Stomach smooth muscle (tissue), 2 donors: ENCODE measurements around the gene CELF2.

Experiments
- H3K27ac ChIP-seq: one replicate; pipeline ENCODE4 v1.7.0; 2013; ENCODE audit warnings: mild to moderate bottlenecking, low read length, inconsistent platforms
- H3K27me3 ChIP-seq, 2 donors: one replicate each; pipeline ENCODE4 v1.7.0; 2013; ENCODE audit warnings: low read length in 2 of 2; ENCODE audit not compliant: insufficient read depth in 2 of 2, control insufficient read depth in 1 of 2
- H3K36me3 ChIP-seq, 2 donors: one replicate each; pipeline ENCODE4 v1.7.0; 2013; ENCODE audit warnings: low read length in 2 of 2; ENCODE audit not compliant: control insufficient read depth in 2 of 2, insufficient read depth in 2 of 2
- H3K4me1 ChIP-seq: one replicate; pipeline ENCODE4 v1.7.0; 2013; ENCODE audit warnings: low read length; ENCODE audit not compliant: control insufficient read depth, insufficient read depth
- H3K4me3 ChIP-seq, 2 donors: one replicate each; pipeline ENCODE4 v1.7.0; 2013; ENCODE audit warnings: low read length in 2 of 2
- H3K9ac ChIP-seq, 2 donors: one replicate each; pipeline ENCODE4 v1.7.0; 2013; ENCODE audit warnings: low read length in 2 of 2, mild to moderate bottlenecking in 1 of 2
- H3K9me3 ChIP-seq, 2 donors: one replicate each; pipeline ENCODE4 v1.7.0; 2013; ENCODE audit warnings: low read length in 2 of 2; ENCODE audit not compliant: control insufficient read depth in 2 of 2
- donor health status: healthy.
- donor health status: Pancreatic carcinoma.

The CELF2 gene

DNA sequence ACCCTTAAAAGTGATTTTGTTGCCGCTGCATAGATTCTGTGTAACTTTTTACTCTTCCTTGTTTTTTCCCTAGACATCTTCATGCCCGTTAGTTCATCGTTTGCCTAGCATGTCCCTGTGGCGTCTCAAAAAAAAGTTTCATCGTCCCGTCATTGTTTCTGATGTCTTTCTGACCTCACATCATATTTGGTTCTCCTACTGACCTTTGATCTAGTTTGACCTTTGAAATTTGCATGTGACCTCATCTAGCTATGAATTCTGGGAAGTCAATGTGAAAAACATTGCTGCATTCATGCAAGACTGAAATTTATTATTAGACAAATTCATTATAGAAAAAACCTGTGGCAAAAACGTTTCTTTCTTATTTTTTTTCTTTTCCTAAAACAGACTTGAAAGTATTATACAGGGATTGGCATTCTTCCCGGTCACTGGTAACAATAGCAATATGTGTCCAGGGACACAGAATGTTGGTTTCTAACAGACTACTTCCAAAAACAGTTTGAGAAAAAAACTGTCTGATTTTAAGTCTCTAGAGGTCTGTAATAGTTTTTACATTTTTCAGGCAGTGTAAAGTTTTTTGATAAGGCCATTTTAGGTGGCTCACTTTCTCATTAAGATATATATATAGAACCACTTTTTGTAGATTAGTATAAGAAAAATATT, 312.8 kb downstream of the CELF2 start:
- Histone ChIP-seq H3K4me3 (no peak overlapping the region), H3K4me1 (no peaks in the 10 kb centered on the region), H3K27me3 (no peaks in the 10 kb centered on the region), H3K36me3 (peaks cover 24 to 30% of the 10 kb centered on the region in 2 donors), H3K9me3 (no peaks in the 10 kb centered on the region), H3K27ac (no peak overlapping the region), H3K9ac (no peak overlapping the region)

DNA sequence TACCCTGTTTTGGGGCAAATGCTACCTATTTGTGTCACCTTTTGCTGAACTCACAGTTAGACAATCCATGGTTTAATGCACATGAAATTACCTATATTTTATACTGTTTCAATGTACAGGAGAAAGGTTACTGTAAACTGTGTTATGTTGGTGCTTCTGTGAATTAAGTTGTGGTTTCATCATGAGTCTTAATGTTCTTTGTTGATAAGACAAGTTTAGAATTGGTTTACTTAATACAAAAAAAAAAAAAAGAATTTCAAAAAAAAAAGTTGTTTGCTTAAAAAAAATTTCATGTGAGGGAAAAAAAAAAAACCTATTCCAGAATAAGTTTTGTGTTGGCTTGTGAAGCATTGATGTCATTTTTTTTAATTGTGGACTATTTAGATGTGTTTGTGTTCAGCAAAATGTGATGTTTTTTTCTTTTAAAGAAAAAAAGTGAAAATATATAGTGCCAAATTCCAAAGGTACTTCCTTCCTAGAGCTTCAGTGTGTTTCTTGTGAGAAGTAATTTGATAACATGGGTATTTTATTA, 313.4 kb downstream of the CELF2 start:
- peaks cover 22 to 24% of the 10 kb centered on the region in 2 donors for H3K36me3 ChIP-seq
- H3K9me3 ChIP-seq, result no peaks in the 10 kb centered on the region
- H3K27me3 ChIP-seq, result no peaks in the 10 kb centered on the region
- no peaks in the 10 kb centered on the region for H3K4me1 ChIP-seq
- H3K4me3 ChIP-seq, result no peak overlapping the region
- no peak overlapping the region for H3K9ac ChIP-seq
- H3K27ac ChIP-seq, result no peak overlapping the region

DNA sequence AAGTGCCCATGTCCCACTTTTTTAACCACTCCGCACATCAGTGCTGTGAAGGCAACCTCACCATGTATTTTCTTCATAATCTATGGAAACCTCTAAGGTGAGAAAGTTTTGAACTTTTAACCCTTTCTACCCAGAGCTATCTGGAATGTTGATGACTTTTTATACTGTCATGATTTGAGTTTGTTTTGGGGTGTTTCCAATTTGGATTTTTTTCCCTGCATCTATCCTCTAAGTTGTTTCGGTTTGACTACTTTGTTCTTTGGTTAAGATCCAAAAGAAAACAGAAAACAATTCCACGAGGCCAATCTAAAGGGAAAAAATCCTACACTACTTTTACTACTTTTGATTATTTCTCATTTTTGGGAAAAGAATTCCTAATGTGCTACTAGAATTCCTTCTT, 314.1 kb downstream of the CELF2 start:
- Histone ChIP-seq H3K9ac (no peak overlapping the region), H3K27ac (no peak overlapping the region), H3K36me3 (peaks cover 15 to 18% of the 10 kb centered on the region in 2 donors)

DNA sequence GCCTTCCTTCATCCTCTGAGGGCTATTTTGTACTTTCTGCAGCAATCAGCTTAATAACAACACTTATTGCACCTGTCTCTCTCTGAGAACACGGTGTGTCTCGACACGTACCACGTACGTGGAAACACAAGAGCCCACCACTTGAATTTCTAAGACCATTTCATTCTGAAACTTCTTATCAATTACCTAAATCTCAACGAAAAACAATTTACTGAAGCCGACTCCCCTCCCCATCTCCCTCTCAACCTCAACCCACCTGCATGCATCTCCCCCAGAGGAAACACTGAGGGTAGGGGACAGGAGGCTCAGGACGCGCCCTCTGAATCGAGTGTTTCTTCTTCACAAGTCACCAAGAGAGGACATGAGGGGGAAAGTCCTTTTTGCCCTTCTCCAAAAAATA, 315.2 kb downstream of the CELF2 start:
- Histone ChIP-seq H3K36me3 (peaks cover 12 to 13% of the 10 kb centered on the region in 2 donors), H3K9me3 (no peaks in the 10 kb centered on the region), H3K4me3 (no peak overlapping the region), H3K4me1 (no peaks in the 10 kb centered on the region), H3K27me3 (no peaks in the 10 kb centered on the region), H3K27ac (no peak overlapping the region), H3K9ac (no peak overlapping the region)

More for the DNA sequence above, 314.1 kb downstream of the CELF2 start:
- Histone ChIP-seq H3K4me3 (no peak overlapping the region), H3K27me3 (no peaks in the 10 kb centered on the region), H3K9me3 (no peaks in the 10 kb centered on the region), H3K4me1 (no peaks in the 10 kb centered on the region)

DNA sequence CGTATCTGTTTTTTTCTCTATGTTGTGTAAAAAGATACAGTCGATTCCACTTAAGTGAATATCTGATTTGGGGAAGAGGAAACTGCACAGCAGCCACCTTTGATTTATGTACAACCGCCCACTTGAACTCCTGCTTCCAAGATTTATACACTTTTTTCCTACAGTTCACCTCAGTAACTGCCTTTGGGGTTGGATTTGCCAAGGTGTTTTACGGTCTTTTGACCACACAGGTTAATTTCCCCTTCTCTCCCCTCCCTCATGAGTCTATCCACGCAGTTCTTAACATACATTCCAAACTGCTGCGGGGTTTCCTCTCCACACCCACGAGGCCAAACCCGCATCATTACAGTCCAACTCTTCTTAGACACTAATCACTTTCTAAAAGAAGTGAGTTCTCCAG, 316.8 kb downstream of the CELF2 start:
- H3K27ac ChIP-seq, result no peak overlapping the region
- H3K36me3 ChIP-seq, result peaks cover 7 to 12% of the 10 kb centered on the region in 2 donors
- no peaks in the 10 kb centered on the region for H3K4me1 ChIP-seq
- H3K27me3 ChIP-seq, result no peaks in the 10 kb centered on the region
- H3K9ac ChIP-seq, result no peak overlapping the region
- H3K9me3 ChIP-seq, result no peaks in the 10 kb centered on the region
- H3K4me3 ChIP-seq, result no peak overlapping the region

DNA sequence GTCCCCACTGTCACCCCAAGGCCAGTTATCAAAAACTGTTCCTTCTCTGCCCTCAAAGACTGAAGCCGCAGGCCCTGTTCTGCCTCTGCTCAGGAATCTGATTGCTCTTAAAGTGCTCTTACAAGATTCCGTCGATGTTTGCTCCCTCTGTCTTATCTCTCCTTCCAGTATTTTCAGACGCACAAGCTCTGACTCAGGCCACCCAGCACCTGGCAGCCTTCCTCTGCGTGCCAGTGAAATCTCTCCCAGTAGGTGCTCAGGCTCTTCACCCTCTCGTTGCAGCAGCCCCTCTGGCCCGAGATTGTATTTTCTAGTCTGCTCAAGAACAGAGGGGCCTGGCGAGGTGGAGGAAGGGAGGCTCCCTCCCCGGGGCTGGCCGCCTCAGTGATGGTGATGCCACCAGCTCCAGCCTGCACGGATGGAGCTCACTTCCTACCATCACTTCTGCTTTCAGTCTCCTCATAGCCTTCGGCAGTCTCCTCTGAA, 317.5 kb downstream of the CELF2 start:
- Histone ChIP-seq H3K4me1 (no peaks in the 10 kb centered on the region), H3K9me3 (no peaks in the 10 kb centered on the region), H3K27me3 (no peaks in the 10 kb centered on the region), H3K4me3 (no peak overlapping the region), H3K9ac (no peak overlapping the region), H3K36me3 (peaks cover 7 to 12% of the 10 kb centered on the region in 2 donors), H3K27ac (no peak overlapping the region)

DNA sequence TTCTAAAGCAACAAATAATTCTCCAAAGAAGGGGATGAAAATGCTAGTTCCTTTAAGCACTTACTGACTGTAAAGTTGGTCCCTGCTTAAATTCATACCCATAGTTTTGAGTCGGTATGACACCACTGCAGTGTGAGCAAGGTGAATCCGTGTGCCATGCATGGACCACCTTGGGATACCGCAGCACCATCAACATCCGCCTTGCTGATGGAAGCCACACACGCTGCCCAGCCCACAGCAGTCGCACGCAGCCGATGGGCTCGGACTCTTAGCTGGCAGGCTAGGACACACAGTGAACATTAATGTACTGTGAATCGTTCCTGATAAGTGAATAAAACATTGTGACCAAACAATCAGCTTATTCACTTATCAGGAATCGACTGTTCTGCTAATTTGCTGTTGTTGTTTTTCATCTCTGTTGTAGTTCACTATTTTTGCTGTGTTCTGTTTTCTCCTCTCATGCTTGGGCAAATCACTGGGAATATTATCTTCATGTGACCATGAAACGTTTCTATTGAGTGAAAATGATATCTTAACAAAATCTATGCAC, 318.3 kb downstream of the CELF2 start:
- no peak overlapping the region for H3K9ac ChIP-seq
- H3K4me3 ChIP-seq, result no peak overlapping the region
- no peaks in the 10 kb centered on the region for H3K4me1 ChIP-seq
- H3K27ac ChIP-seq, result no peak overlapping the region
- H3K27me3 ChIP-seq, result no peaks in the 10 kb centered on the region
- H3K36me3 ChIP-seq, result peaks cover 7 to 12% of the 10 kb centered on the region in 2 donors
- H3K9me3 ChIP-seq, result no peaks in the 10 kb centered on the region

DNA sequence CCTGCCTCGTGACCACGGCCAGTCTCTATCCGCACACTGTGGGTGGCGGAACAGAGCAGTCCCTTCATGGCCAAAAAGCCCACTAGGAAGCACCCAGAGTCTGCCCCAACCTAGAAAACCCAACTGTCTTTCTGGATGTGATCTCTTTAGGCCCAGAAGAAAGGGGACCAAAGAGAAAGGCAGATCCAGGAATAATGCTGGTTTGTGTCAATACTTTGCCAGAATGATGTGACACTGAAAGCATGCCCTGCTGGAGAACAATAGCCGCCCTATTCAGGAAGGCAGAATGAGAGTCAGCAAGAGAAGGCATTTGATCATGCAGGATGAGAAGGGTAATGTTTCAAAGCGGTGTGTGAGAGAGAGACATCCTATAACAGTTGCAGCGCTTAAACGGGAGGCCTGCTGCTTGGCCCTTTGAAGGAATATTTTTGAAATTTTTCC, 319.1 kb downstream of the CELF2 start:
- no peaks in the 10 kb centered on the region for H3K9me3 ChIP-seq
- H3K9ac ChIP-seq, result no peak overlapping the region
- H3K27ac ChIP-seq, result no peak overlapping the region
- H3K36me3 ChIP-seq, result peaks cover 7 to 12% of the 10 kb centered on the region in 2 donors
- peaks cover 0 to under 1% of the 10 kb centered on the region in 2 donors for H3K27me3 ChIP-seq
- H3K4me3 ChIP-seq, result no peak overlapping the region
- H3K4me1 ChIP-seq, result no peaks in the 10 kb centered on the region

DNA sequence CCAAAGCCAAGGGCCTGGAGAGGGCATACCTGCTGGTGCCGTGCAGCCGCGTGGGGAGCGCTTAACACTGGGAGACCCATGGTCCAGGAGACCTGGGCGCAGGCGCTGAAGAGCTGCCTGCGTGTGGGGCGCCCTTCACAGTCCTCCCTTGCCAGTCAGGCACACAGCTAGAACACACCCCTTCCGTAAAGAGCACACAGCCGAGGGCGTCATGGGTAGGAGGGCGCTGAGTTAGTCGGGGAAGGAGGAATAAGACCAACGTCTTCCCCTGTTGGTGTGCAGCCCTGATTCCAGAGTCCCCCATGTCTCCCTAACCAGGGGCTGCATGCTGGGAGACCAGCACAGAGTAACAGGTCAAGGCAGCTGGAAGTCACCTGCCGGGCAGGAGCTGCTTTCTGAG, 319.8 kb downstream of the CELF2 start:
- Histone ChIP-seq H3K36me3 (peaks cover 6 to 10% of the 10 kb centered on the region in 2 donors), H3K9me3 (no peaks in the 10 kb centered on the region), H3K9ac (no peak overlapping the region), H3K27me3 (peaks cover 0 to 3% of the 10 kb centered on the region in 2 donors), H3K4me3 (no peak overlapping the region), H3K27ac (no peak overlapping the region), H3K4me1 (no peaks in the 10 kb centered on the region)

DNA sequence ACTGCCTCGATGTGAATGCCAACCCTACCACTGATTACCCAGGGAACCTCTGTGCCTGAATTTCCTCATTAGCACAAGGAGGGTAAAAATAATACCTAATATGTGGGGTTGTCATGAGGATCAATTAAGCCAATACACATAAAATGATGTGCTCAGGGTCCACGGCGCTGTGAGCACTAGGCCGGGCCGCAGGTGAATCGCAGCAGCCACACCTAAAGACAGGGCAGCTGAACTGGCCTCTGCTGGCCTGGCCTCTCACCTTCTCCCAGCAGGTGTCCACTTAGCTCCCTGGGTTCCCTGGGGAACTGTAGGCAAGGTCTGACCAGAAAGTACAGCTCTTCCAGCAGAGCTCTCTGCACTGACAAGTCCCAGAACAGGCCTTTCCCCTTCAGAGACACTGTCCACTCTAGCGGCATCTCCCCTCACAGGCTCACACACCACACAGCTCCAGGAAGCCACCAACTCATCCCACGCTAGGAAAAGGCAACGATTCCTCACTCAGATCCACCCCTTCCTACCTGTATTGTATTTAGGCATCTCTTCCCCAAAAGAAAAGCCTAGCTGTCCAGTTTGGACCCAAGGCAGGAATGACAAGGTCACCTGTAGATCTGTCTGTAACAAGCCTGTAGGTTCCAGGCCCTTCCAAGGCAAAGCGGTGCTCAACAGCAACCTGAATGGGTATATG, 320.6 kb downstream of the CELF2 start:
- Histone ChIP-seq H3K9ac (no peak overlapping the region), H3K27me3 (peaks cover 0 to 3% of the 10 kb centered on the region in 2 donors), H3K36me3 (peaks cover 3 to 5% of the 10 kb centered on the region in 2 donors), H3K4me3 (no peak overlapping the region), H3K4me1 (no peaks in the 10 kb centered on the region), H3K27ac (no peak overlapping the region), H3K9me3 (no peaks in the 10 kb centered on the region)
